NCI-H2196 (cell line): ENCODE data around the gene NAT10.

Experiments used
- DNase-seq: peaks from one replicate; lab custom pipeline; 2025; ENCODE audit not compliant: unreplicated experiment; lab: John Stamatoyannopoulos, UW

NAT10 gene

DNA sequence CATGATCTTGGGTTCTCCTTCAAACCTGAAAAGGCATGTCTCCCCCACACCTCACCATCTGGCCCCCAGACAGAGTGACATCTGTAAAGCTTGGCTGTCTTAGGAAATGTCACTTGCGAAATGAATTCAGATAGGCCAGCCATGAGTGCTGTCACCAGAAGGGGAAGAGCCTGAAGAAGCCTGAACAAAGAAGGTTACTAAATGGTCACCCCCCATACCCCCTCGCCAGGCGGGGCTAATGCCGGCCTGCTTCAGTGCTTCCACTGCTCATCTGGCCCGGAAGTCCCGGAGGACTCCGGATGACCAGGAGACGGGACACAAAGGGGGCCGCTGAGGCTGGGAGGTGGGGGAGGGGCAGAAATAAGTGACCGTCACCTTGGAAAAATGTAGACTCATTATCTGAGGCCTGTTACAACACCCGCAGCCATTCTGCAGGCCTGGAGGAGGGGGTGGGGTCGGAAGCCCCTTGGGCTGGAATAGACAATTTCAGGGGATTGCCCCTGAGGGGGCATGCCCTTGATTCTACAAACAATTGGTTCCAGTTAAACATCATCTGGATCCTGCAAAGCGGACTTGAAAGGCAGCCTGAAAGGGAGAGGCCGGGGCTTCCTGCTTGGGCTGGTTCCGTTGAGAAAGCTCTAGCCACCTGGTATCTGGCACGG is 43.2 kb downstream of the NAT10 start:
- no peak for DNase-seq

DNA sequence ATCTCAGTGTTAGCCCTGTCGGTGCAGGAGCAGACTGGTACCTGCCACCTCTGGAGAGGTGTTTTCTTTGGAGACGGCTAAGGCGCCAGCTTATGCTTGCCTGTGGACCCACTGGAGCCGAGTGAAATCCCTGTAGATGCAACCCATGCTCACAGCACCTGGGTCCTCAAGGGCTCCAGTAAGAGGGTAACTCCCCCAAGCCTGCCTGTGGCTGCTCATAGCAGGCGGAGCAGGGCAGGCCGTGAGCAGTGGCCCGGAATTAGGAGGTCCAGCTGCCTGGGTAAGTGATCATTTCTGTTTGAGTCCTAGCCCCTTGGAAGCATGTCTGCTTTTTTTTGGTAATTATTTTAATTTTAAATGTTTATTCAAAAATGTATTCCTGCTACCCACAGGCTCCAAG is 43.8 kb downstream of the NAT10 start:
- no peak for DNase-seq

DNA sequence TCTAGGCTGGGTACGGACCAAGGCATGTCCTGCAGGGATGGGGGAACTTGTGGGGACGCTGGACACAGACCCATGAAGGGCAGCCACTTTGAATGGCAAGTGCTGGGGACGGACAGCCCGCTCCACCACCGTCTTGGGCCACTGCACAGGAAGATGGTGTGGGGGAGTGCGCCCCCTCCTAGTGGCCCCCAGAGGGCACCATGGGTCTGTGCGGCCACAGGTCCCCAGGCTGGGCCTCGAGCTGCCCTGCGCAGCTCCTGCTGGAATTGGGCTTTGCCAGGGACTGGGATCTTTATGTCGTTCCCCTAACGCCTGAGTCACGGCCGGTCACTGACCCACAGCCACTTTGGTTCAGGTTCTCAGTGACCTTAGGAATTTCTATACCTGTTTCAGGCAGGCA is 44.4 kb downstream of the NAT10 start:
- no peak for DNase-seq

DNA sequence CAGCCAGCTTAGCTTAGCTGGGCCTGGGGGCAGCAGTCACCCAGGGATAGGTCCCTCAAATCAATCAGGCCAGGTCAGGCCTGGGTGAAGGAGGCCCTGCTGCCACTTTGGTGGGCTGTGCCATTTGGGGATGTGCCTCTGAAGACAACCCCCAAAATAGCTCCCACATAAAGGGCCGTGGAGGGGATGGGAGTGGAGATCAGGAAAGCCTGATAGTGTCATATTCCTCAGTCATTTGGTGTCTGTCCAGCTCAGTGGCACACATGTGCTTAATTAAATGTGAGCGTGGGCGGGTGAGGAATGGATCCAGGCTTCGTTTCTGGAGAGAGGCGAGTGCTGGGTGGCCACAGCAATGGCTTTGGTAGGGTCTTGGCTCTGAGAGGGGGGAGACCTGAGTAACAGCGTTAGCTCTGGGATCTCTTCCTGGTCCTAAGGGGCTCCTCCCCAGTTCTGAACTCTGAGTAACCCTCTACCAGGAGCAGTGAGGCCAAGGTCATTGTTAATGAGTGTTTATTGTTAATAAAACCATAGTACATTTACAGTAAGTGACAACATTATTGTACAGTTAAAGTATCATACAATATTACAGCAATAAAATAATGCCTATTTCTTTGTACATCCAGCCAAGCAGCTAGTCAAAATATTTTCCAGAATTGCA is 45.2 kb downstream of the NAT10 start:
- no peak for DNase-seq

DNA sequence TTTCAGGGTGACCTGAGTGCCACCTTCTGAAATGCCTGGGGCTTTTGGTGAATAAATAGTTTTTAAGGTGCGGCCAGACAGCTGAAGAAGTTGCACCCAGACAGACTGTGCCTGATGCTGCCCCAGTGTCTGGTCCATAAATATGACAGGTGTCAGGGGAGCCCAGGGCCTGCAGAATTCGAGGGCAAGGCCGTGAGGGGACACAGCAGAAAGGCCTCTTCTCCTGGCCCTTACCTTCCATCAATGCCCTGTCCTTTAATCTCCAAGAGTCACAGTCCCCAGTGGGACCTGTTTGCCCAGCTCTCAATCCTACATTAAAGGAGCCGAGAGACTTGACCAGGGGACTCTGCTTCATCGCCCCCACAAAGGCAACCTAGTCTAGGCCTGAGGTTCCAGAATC is 45.7 kb downstream of the NAT10 start:
- DNase-seq: no peak

DNA sequence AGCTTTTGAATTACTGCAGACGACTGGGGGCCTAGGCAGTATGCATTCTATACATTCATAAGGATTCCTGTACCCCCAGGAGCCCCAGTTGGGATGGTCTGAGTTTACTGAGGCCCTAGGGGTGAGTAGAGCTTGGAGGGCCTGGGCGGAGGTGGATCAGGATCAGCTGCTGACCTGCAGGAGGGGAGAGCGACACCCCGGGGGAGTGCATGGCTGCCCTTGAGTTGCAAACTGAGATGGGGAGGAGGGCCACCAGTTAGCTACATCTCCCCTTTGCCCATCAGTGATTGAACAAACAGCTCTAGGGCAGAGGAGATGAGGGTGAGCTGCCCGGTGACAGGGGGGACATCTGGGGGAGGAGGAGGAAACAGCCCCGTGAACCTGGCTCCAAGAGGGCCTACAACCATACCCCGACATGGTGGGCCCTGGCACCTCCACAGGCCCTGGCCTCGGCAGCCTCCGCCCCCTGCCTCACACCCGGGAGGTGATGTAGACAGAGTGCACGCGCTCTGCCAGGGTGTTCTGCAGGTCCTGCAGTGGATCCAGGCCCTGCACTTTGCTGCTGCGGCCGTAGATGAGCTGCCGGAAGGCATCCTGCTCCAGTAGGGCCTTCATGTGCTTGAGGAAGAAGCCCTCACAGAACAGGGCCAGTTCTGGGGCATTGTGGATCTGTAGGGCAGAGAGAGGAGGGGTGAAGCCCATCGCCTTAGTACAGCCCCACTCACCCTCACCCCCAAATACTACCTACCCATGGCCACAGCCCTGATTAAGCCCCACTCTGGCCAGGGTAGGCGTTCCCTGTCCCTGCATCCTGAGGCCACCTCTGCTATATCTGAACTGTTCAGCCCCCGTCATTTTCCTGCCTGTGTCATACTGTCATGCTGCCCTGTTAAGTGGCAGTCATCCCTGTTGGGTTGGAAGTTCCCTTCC is 46.8 kb downstream of the NAT10 start:
- no peak for DNase-seq

DNA sequence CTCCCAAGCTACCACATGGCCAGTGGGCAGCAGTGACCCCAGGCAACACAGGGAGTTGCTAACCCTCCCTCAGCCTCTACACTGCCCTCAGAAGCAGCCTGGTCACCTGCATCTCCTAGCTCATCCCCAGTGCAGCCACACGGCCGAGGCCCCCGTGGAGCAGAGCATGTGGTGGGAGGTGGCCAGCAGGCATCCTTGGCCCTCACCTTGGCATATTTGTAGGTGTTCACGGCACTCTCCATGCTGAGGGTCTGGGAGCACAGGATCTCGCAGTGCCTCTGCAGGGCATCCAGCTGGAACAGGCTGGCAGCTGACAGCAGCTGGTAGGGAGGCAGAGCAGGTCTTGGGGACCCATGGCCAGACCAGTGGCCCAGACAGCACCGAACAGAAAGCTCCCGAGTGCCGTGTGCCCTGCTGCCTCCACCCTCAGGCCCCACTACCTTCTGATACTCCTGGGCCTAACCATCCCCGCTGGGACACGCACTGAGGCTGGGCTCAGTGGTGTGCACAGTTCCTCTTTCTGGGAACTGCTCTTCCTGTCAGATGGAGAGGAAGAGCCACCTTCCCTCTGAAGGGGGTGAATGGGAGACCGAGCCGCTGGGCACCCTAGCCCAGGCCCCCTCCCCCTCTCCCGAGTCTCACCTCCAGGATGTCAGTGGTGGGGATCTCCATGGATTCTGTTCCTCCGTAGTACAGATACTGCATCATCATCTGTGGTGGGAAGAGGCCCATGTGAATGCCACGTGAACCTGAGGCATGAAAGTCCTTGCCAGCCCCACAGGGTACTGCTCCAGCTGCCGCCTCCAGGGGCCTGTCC is 48.8 kb downstream of the NAT10 start:
- no peak for DNase-seq

DNA sequence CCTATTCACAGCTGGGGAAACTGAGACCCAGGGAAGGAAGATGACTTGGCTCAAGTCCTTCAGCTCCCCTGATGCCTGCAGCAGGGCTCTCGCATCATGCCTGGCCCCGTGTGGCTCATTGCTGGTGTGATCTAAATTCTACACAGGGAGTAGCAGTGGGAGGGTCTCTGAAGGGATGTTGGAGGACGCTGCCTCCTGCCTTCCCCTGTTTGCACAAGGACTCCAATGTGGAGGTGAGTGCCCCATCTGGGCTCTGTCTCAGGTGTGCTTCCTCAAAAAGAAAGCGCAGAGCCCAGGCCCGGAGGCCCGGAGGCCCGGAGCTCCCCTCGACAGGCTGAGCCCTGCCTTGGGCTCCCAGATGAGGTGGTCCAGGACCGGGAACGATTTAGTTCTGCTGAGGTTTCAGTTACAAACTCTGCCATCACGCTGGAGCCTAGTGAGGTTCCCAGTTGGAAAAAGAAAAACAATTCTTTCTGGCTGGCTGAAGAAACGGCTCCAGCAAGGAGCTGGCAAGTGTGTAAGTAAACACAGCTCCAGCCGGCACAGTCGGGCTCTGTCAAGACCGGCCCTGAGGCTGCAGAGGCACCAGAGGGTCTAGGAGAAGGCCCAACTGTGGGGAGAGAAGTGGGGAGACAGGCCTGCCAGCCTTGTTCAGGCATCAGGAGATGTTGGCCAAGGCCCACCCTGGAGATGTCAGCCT is 49.8 kb downstream of the NAT10 start:
- DNase-seq: no peak

DNA sequence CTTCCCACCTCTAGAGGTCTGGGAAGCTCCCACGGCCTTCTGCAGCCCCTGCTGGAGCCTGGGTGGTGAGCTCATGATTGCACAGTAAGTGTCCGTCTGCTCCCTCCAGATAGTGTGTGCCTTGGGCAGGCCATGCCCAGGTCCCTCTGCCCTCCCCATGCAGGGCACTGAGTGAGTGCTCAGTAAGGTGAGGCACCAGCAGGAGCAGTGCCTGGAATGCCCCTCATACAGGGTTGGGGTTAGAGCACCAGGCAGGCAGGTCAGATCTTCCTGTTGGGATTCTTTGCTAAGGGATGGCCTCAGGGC is 50.3 kb downstream of the NAT10 start:
- no peak for DNase-seq

DNA sequence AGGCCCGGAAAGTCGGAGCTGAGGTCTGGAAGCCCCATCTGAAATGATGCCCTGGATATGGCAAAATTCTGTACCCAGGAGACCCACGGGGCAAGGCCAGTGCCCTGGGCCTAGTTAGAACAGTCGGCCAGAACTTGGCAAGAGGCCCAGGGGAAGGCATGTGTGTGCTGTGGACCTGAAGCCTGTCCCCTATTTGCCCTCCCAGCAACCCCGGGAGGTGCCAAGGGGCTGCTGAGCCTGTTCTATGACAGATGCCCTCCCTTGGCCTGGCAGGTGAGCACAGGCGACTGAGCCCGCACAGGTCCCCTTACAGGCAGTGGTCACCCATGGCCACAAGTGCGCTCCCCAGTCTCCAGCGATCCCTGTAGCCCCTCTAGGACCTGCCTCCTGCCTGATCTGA is 51.7 kb downstream of the NAT10 start:
- no peak for DNase-seq

DNA sequence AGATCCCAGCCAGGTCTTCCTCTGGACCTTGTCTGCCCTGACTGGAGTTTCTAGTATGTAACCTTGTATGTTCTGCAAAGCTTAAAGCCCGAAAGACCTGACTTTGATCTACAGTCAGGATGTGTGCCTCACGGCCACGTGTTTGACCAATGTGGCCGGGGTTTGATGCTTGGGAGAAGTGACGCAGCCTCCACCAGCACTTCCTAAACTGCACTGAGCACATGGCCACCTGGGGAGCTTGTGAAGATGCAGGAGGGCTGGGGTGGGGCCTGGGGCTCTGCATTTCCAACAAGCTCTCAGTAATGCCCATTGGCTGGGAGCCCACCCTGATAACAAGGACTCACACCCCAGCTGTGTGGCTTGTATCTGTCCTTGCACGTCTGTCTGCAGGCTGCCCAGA is 53.2 kb downstream of the NAT10 start:
- no peak for DNase-seq

DNA sequence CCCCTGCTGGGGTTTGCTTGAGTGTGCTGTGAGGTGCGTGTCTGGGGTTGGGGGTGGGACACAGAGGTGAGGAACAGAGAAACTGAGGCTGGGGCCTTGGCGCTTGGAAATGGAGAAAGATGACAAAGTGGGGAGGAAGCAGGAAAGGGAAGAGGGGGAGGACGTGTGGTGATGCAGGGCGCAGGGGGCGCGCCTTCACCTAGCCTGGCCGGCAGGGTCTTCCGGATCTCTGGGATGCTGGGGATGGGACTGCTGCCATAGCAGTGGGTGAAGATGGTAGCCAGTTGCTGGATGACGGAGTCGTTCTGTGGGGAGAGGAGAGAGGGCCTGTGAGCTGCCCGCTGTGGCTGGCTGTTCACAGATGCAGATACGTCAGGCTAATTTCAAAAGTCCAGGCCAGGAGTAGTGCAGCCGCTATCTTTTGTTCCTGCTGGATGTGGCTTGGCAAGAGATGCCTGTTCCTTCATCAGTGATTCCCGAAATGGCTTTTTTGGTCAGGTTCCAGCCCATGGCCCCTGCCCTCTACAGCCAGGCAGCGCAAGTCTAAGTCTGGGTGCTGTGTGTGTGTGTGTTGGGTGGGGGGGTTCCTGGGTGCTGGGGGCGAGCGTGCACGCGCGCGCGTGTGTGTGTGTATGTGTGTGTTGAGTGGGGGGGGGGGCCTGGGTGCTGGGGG is 54.8 kb downstream of the NAT10 start:
- no peak for DNase-seq

DNA sequence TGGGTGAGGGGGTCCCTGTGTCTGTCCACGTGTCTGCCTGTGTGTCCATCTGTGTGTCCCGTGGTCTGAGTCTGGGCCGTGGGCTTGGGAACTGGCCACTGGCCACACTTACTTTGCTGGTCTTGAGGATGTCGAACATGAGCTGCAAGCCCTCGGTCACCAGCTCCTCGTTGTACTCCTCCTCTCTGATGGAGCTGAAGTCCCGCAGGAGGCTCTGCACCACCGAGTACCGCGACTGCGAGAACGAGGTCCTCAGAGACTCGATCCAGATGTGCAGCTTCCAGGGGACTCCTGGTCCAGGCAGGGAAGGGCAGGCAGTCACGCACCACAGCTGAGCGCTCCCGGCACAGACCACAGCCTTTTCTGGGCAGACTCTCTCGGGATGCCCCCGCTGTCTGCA is 55.4 kb downstream of the NAT10 start:
- no peak for DNase-seq

DNA sequence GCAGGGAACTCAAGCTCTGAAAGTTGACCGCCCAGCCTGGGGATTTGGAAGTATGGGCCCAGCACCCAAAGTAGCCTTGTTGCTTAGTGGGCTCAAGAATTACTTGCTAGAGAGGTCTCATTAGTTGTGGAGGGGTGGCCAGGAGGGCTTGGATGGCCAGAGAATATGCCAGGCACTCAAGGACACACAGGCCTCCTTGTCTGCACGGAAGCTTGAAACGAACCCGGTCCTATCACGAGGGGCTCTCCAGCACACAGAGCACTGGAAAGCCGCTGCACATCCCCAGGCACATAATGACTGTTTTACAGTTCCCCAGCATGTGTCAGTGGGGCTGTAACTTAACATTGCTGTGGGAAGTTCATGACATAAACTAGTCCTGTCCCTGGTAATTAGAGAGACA is 55.9 kb downstream of the NAT10 start:
- no peak for DNase-seq

DNA sequence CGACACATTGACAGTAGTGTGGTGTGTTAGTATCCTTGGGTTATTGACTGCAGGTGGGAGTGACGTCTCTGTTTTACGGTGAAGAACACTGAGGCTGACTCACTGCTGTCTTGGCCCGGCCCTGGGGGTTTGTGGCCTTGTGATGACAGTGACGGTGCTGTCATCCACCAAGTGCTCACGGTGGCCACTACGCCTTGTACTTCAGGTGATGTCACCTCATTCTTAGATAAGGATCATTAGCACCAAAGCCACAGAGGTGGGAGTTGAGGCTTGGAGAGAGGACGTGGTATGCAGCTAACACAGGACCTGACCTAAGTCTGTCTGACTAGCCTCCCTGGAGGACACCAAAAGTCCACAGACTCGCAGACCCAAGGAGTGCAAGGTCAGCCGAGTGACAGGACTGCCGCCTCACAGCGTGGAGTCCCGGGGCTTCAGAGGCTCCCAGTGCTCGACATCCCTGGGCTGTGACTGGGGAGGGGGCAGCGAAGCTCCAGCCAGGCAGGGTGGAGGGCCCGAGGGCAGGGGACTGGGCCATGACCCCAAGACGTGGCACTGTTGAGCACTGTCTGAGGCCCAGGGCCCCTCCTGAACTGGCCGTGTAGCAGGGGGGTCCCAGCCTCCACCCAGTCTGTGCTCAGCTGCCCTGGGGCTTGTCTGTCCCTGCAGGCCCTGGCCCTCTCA is 56.5 kb downstream of the NAT10 start:
- no peak for DNase-seq

DNA sequence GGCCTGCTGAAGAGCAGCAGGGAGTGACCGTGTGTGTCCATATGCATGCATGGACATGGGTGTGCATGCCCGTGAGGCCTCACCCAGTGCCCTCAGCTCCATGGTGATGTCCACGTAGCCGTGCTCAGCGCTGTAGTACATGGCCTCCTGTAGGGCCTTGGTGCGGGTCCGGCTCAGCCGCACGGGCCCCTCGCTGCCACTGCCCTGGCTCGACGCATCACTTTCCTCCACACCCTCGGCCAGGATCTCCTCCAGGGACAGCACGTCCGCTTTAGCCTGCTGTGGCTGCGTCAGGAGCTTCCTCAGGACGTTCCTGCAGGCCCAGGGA is 57.0 kb downstream of the NAT10 start:
- DNase-seq: no peak

DNA sequence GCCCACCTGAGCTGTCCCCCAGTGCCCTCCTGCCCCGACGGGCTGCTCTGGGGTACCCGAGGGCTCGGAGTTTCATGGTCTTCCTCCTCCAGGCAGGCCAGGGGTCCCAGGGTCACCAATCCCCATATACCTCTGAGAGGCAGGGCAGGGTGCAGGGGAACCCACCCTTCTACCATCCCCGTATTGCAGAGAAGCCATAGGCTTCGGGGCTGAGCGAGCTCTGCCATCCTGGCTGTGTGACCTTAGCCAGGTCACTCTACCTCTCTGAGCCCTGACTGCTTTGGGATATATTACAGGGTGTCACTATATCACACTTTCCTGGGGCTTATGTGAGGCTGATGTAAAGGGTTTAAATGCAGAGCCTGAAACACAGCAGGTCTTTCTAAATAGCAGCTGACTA is 57.4 kb downstream of the NAT10 start:
- no peak for DNase-seq

DNA sequence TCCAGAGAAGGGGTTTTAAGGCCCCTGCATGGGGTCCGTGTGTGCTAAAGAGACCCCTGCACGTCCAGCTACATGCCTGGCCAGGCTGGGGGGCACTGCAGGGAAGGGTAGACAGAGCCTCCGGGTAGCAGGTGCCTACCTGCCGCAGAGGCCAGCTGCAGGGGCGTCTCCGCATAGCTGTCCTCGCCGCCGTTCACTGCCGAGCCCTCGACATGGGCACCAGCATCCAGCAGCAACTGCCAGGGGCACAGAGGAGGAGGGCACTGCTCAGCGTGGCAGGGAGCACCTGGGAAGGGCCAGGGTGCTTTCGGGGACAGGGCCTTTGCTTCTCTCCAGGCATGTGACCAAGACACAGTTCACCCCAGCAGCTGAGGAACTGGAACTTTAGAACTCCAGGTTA is 59.7 kb downstream of the NAT10 start:
- no peak for DNase-seq

DNA sequence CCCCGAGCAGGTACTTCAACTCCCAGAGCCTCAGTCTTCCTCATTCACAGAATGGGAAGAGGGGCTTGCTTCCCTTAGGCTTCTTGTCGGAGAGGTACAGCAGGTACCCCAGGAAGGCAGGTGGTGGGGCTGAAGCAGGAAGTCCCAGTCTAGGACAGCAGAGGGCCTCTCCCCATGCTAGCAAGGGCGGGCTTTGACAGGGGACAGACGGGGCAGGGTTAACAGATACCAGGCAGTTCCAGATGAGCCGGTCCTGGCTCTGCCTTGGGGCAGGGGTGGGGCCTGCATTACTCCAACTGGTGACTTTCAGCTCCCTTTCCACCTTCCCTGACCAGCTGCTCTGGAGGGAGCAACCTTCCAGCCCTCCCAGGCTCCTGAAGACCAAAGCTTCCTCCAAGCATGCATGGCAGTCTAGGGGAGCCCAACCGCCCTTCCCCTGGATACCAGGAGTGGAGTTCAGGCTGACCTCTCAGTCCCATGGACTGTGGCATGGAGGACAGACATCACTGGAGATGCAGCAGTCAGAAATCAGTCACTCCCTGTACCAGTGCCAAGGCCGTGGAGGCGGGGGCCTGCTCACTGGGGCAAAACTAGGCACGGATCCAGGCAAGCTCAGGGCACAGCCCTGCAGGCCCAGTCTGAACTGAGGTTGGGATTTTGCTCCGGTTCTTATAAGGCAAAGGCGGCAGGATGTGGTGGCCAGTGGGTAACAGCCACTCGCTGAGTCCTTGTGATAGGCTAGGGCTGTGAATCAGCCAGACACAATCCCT is 60.5 kb downstream of the NAT10 start:
- no peak for DNase-seq
